Measurements from ENCODE around the gene PTGIS.
A peak's percentile ranks its signal among the peaks of the same experiment; 100 is the strongest.

PTGIS gene

GRCh38 chr20:49595346-49595745 is 27.4 kb upstream of the PTGIS start:
- DNase-seq = no peak

DNA sequence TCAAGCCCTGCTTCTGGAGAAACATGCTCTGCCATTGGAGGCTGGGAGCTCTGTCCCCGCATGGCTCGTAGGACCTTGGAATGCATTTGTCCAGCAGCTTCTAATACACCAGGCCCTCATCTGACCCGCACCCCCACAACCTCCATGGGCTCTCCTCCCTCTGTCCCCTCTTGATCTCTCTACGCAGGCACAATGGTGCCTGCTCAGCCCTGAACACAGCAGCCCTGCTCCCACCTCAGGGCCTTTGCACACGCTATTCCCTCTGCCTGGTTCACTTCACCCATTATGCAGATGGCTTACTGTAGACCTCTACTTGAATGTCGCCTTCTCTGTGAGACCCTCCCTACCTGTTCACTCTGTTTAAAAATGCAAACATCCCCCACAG is 27.0 kb upstream of the PTGIS start:
- DNase-seq = no peak

DNA sequence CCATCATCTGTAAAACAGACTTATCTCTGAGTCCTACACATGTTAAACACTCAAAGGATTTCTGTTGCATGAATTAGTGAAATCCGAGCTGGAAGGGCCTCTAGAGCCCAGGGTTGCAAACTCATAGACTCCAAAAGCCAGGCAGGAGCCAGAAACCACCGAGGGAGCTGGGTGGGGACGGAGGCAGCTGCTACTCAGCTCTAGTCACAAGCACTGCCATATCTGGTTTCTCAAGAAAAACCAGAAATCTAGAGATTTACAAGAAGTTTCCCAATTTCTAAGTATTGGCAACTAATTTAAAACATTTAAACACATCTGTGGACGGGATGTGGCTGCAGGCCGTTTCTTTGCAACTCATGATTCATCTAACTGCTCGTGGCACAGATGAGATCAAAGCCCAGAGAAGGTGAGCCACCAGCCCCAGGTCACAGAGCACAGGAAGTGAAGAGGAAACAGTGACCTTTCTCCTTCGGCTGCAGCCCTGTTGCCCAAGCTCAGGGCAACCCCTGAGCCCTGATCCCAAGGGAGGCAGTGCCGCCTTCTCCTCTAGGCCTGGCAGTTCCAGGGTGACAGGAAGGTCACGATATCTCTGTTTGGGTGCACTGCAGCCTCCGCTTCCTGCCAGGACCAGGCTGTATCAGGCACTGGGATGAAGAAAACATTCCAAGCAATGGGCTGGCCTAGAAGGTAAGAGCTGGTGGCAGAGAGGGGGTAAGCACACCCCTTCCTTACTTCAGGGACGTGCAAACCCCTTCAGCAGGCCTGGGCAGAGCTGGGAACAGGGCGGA is 26.4 kb upstream of the PTGIS start:
- peak; percentile 43 for DNase-seq

DNA sequence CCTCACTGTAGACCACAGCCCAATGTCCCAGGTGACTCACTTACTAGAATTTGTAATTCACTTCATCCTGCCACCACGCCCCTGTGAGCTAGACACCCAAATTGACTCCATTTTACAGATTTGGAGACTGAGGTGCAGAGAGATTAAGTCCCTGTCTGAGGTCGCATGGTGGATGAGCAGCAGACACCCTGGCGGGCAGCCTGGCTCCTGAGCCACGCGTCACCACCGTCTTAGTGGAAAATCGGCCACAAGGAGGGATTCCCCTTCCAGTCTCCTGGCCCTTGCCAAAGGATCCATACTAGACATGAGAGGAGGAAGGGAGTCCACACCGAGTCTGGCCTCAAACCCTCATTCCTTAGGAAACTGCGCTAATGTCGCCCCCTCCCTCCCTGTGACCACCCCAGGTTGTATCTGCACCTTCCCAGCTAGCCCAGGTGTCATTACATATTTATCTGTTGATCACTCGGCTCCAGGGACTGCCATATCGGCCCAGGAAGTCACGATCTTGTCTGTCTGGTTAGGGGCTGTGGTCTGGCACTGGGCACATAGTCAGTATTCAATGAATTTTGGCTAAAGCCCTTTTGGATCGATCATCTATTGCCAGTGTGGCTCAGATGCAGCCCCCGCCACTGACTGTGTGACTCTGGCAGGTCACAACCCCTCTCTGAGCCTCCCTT is 25.7 kb upstream of the PTGIS start:
- no peak for DNase-seq

DNA sequence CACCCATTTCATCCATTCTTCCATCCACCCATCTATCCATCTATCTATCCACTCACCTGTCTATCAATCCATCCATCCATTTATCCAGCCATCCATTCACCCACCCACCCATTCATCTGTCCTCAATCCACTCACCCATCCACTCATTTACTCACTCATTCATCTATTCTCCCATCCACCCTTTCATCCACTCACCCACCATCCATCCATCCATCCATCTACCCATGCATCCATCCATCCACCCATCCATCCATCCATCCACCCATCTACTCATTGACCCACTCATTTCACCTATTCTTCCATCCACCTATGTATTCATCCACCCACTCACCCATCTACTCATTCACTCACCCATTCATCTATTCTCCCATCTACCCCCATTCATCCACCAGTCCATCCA is 24.2 kb upstream of the PTGIS start:
- DNase-seq = no peak

GRCh38 chr20:49591217-49591865 is 23.4 kb upstream of the PTGIS start:
- DNase-seq = no peak

- DNase-seq = no peak
These were observed 22.5 kb upstream of the PTGIS start for GRCh38 chr20:49590163-49591017.

DNA sequence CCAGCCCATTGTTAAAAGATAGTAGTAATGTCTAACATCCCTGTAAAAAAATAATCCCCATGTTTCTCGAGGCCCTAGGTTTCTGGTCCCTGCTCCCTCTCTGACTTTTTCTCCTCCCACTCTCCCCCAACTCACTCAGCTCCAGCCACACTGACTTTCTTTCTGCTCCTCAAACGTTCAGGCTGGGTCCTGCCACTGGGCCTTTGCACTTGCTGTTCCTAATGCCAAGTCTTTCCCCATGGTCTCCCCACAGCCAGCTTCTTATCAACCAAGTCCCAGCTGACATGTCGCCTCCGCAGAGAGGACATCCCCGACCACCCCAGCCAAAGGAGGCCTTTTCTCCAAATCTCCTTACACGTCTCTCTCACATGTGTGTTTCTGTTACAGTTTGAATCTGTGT is 21.8 kb upstream of the PTGIS start:
- no peak for DNase-seq

- no peak for DNase-seq
These were observed 19.2 kb upstream of the PTGIS start for GRCh38 chr20:49587111-49587570.

DNA sequence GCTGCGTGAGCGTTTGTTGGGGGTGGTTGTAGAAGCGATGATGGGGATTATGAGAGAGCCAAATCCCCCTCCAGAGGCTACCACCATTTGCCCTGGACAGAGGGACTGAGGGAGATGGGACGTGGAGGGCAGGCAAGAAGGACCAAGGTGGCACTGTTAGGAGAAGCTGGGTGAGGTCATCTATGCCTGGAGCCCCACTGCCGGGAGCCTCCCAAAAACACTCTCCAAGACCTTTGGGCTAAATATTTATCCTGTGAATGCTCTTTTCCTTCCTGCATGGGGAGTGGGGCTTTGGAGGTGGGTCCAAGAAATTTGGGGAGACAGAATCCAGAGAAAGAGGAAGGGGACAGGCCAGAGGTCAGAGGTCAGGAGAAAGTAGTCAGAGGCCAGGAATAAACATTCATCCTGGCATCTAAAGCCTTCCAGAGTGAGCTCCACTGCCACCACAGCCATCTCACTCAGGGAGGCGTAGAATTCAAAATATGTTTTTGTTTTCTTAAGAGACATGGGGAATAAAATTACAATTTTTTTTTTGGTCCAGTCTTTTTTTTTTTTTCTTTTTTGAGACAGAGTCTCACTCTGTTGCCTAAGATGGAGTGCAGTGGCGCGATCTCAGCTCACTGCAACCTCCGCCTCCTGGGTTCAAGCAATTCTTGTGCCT is 17.8 kb upstream of the PTGIS start:
- no peak for DNase-seq

DNA sequence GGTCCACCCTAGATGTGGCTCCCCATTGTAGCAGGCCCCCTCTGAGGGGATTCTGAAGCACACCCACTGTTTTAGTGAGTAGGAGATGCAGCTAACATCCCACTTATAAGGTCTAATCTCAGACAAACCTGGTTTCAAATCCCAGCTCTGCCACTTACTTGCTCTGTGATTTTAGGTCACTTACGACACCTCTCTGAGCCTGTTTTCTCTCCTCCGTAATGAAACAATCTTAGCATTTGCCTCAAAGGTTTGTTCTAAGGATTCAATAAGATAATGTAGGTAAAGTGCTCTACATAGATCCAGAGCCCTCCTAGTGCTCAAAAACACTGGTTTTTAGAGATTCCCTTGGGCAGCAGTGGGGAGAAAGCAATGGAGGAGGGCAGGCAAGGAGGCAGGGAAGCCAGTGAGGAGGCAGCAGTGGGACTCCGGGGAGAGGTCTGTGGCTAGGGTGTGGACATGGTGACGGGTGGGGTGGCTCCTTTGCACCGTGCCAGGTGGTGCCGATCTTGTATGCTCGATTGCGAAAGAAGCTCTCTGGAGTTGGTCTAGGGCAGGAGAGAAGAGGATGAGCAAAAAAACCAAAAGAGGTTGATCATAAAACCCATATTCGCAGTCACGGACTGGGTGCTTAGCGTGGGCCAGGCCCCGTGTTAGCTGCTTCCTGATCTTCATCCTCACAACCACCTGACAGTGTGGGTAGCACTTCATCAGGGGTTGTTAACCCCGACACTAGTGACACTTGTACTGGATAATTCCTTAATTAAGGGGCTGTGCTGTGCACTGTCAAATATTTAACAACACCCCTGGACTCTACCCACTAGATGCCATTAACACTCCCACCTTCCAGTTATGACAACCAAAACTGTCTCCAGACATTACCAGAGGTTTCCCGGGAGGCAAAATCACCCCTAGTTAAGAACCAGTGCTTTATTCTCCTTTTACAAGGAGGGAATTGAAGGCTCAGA is 16.8 kb upstream of the PTGIS start:
- DNase-seq = no peak

- no peak for DNase-seq
These were observed 15.9 kb upstream of the PTGIS start for GRCh38 chr20:49583669-49584417.

DNA sequence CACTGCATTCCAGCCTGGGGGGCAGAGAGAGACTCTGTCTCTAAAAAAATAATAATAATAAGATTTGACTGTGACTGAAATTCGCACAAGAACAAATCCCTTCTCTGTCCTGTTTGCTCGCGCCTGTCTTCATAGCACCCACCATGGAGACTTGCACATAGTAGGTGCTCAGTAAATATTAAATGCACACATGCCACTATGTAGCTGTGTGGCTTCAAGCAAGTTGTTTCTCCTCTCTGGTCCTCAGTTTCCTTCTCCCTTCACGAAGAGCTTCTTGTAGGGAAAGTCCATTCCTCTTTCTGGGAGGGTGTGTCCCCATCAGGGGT is 15.4 kb upstream of the PTGIS start:
- DNase-seq = no peak

DNA sequence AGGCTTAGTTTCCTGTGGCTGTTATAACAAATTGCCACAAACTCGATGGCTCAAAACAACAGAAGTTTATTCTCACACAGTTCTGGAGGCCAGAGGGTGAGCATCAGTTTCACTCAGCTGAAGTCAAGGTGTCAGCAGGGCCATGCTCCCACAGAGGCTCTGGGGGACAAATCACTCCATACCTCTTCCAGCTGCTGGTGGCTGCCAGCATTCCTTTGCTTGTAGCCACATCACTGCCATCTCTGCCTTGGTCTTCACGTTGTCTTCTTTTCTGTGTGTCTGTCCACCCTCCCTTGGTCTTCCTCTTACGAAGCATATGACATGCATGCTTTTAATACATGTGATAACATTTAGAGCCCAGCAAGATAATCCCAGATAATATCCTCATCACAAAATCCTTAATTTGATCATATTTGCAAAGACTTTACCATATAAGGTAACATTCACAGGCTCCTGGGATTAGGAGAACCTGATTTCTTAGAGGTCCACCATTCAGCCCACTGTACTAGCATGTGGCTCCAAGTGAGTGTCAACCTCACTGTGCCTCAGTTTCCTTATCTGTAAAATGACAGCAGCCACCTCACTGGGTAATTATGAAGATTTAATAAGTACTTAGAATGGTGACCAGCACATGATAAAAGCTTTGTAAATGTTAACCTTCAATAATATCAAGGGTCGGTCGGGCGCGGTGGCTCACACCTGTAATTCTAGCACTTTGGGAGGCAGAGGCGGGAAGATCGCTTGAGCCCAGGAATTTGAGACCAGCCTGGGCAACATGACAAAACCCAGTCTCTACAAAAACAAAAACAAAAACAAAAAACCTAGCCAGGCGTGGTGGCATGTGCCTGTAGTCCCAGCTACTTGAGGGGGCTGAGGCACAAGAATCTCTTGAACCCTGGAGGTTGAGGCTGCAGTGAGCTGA is 14.7 kb upstream of the PTGIS start:
- DNase-seq = no peak

- DNase-seq = no peak
These were observed 13.5 kb upstream of the PTGIS start for GRCh38 chr20:49581482-49581881.

DNA sequence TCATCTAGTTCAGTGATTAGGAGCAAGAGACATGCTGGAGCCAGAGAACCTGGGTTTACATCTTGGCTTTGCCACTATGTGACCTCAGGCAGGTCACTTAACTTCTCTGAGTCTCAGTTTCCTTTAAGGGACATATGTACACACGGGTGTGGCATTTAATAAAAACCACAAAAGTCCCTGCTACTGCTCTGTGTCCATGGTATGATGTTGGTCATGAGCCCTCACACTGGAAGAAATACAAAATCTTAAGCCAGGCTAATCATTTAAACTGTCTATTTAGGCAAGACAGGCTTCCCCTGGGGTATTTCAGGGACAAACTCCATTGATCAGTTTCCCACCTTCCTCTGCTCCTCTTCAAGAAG is 12.9 kb upstream of the PTGIS start:
- DNase-seq = no peak

GRCh38 chr20:49579874-49580812 is 12.2 kb upstream of the PTGIS start:
- DNase-seq = no peak

GRCh38 chr20:49579195-49579594 is 11.3 kb upstream of the PTGIS start:
- DNase-seq = no peak

Data from CD4-positive, alpha-beta T cell treated with Interleukin-21 for 1 hour (primary cell).